ENCODE results near the gene C9orf57.
A peak's percentile ranks its signal among the peaks of the same experiment; 100 is the strongest.
"Not testable (repeated sequence)": the region's sequence is repeated elsewhere in the genome, so short reads cannot be mapped to it uniquely, and the experiment has no call there.

Gene C9orf57

DNA sequence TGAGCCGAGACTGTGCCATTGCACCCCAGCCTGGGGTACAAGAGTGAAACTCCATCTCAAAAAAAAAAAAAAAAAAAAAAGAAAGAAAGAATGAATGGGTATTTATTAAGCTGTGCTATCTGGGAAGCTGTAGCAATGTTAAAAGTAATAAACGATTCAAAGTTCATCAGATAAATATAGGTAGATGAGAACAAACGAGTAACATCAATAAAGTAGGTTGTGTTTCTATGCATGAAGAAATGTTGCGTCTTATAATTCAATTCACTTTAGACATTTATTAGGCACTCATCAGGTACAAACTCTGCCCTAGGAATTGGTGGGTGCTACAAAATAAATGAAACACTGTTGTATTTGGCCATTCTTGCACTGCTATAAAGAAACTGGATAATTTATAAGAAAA, 36.8 kb downstream of the C9orf57 start:
- no peak for DNase-seq (ENCODE audit: low read depth)

- DNase-seq (ENCODE audit: low read depth): peak; percentile 61
Measured at GRCh38 chr9:72022841-72023240, 37.6 kb downstream of the C9orf57 start.

GRCh38 chr9:72013292-72013760, 47.1 kb downstream of the C9orf57 start:
- DNase-seq (ENCODE audit: low read depth): no peak

GRCh38 chr9:72012646-72013045, 47.8 kb downstream of the C9orf57 start:
- no peak for DNase-seq (ENCODE audit: low read depth)

- not testable (repeated sequence) for DNase-seq (ENCODE audit: low read depth)
Measured at GRCh38 chr9:72007726-72008125, 52.7 kb downstream of the C9orf57 start.

GRCh38 chr9:72006501-72006900, 53.9 kb downstream of the C9orf57 start:
- DNase-seq (ENCODE audit: low read depth): peak; percentile 17

GRCh38 chr9:72005451-72005850, 55.0 kb downstream of the C9orf57 start:
- no peak for DNase-seq (ENCODE audit: low read depth)
